HEK293 (cell line): ENCODE results near the gene AKIRIN2.

Experiments
- CTCF ChIA-PET: fragments of 350-600 bp; formaldehyde crosslinking; extraction: SDS; loops from one replicate; lab custom pipeline; 2021; ENCODE audit warnings: antibody characterized with exemption; lab: Yijun Ruan, JAX
- POLR2A ChIA-PET: fragments of 300-600 bp; formaldehyde crosslinking; extraction: SDS; loops from one replicate; lab custom pipeline; 2020; ENCODE audit warnings: antibody characterized with exemption, inconsistent platforms; lab: Yijun Ruan, JAX
- H3K27ac ChIP-seq: fragments of 200-500 bp; sonication (Bioruptor generic); 2 replicates; pipeline ENCODE4 v1.5.1; 2014; ENCODE audit warnings: low read depth, low read length, control low read depth, inconsistent platforms; ENCODE audit errors: extremely low read depth
- H3K36me3 ChIP-seq, 2 experiments: fragments of 200-500 bp in 1 of 2; sonication (Bioruptor generic) in 1 of 2; 1 replicate in 1 of 2; 2 replicates in 1 of 2; pipeline ENCODE4 v1.5.1; 2014 to 2017; ENCODE audit warnings: inconsistent platforms in 2 of 2, low read length in 2 of 2; ENCODE audit not compliant: control insufficient read depth in 2 of 2, insufficient read depth in 1 of 2
- H3K4me1 ChIP-seq: fragments of 200-500 bp; sonication (Bioruptor generic); 2 replicates; pipeline ENCODE4 v1.5.1; 2014; ENCODE audit warnings: mild to moderate bottlenecking, low read length, inconsistent platforms; ENCODE audit not compliant: control insufficient read depth, insufficient read depth
- H3K4me3 ChIP-seq: 2 replicates; pipeline ENCODE4 v1.5.1; 2011; ENCODE audit warnings: low read depth, mild to moderate bottlenecking, control low read depth, low read length, moderate library complexity
- H3K9me3 ChIP-seq: fragments of 200-500 bp; sonication (Bioruptor generic); 2 replicates; pipeline ENCODE4 v1.5.1; 2014; ENCODE audit warnings: low read depth, low read length, inconsistent platforms; ENCODE audit not compliant: control insufficient read depth, insufficient read depth
- BCL11B ChIP-seq: fragments of 450-650 bp; formaldehyde crosslinking; IDR thresholded peaks from 2 replicates; pipeline ENCODE4 v1.5.1; 2016; ENCODE audit warnings: low read depth, missing biosample characterization, missing genetic modification characterization
- GFI1B ChIP-seq: fragments of 450-650 bp; formaldehyde crosslinking; IDR thresholded peaks from 2 replicates; pipeline ENCODE4 v1.5.1; 2016; ENCODE audit warnings: missing biosample characterization, missing genetic modification characterization
- GLI2 ChIP-seq: fragments of 450-650 bp; formaldehyde crosslinking; IDR thresholded peaks from 2 replicates; pipeline ENCODE4; 2017; ENCODE audit warnings: missing biosample characterization, missing genetic modification characterization, low read depth, borderline replicate concordance
- SALL2 ChIP-seq: fragments of 450-650 bp; formaldehyde crosslinking; IDR thresholded peaks from 2 replicates; pipeline ENCODE4 v1.5.0; 2017; ENCODE audit warnings: missing biosample characterization, mild to moderate bottlenecking, missing genetic modification characterization, borderline replicate concordance
- SP3 ChIP-seq: fragments of 450-650 bp; formaldehyde crosslinking; IDR thresholded peaks from 2 replicates; pipeline ENCODE4 v1.5.1; 2016; ENCODE audit warnings: missing biosample characterization, missing genetic modification characterization
- ZBTB26 ChIP-seq: fragments of 450-650 bp; formaldehyde crosslinking; optimal IDR thresholded peaks from 2 replicates; pipeline ENCODE3; 2016; ENCODE audit warnings: missing biosample characterization, mild to moderate bottlenecking, missing genetic modification characterization
- ZEB2 ChIP-seq: fragments of 450-650 bp; formaldehyde crosslinking; IDR thresholded peaks from 2 replicates; pipeline ENCODE4 v1.5.1; 2016; ENCODE audit warnings: missing biosample characterization, missing genetic modification characterization
- ZFP3 ChIP-seq: fragments of 450-650 bp; formaldehyde crosslinking; IDR thresholded peaks from 2 replicates; pipeline ENCODE4 v1.5.1; 2016; ENCODE audit warnings: low read depth, missing biosample characterization, missing genetic modification characterization
- ZFP41 ChIP-seq: fragments of 450-650 bp; formaldehyde crosslinking; IDR thresholded peaks from 2 replicates; pipeline ENCODE4 v1.5.1; 2016; ENCODE audit warnings: missing biosample characterization, missing genetic modification characterization, borderline replicate concordance
- ZIC2 ChIP-seq: fragments of 450-650 bp; formaldehyde crosslinking; IDR thresholded peaks from 2 replicates; pipeline ENCODE4 v1.5.1; 2016; ENCODE audit warnings: missing biosample characterization, missing genetic modification characterization
- ZNF16 ChIP-seq: fragments of 450-650 bp; formaldehyde crosslinking; IDR thresholded peaks from 2 replicates; pipeline ENCODE4 v1.5.1; 2016; ENCODE audit warnings: low read depth, missing biosample characterization, missing genetic modification characterization
- ZNF19 ChIP-seq: fragments of 450-650 bp; formaldehyde crosslinking; IDR thresholded peaks from 2 replicates; pipeline ENCODE4; 2016; ENCODE audit warnings: missing biosample characterization, missing genetic modification characterization, low read depth
- ZNF24 ChIP-seq: fragments of 450-650 bp; formaldehyde crosslinking; IDR thresholded peaks from 2 replicates; pipeline ENCODE4 v1.5.1; 2016; ENCODE audit warnings: missing biosample characterization, missing genetic modification characterization
- ZNF248 ChIP-seq: fragments of 450-650 bp; formaldehyde crosslinking; IDR thresholded peaks from 2 replicates; pipeline ENCODE4 v1.5.1; 2017; ENCODE audit warnings: missing biosample characterization, missing genetic modification characterization
- ZNF266 ChIP-seq: fragments of 450-650 bp; formaldehyde crosslinking; IDR thresholded peaks from 2 replicates; pipeline ENCODE4 v1.5.1; 2016; ENCODE audit warnings: missing biosample characterization, missing genetic modification characterization, low read depth
- ZNF311 ChIP-seq: fragments of 450-650 bp; formaldehyde crosslinking; IDR thresholded peaks from 2 replicates; pipeline ENCODE4 v1.5.1; 2017; ENCODE audit warnings: missing biosample characterization, missing genetic modification characterization, borderline replicate concordance
- ZNF335 ChIP-seq: fragments of 450-650 bp; formaldehyde crosslinking; conservative IDR thresholded peaks from 2 replicates; pipeline ENCODE4 v1.5.1; 2016; ENCODE audit warnings: missing biosample characterization, missing genetic modification characterization
- ZNF366 ChIP-seq: fragments of 450-650 bp; formaldehyde crosslinking; conservative IDR thresholded peaks from 2 replicates; pipeline ENCODE4 v1.5.1; 2016; ENCODE audit warnings: missing biosample characterization, missing genetic modification characterization
- ZNF37A ChIP-seq: fragments of 450-650 bp; IDR thresholded peaks from 2 replicates; pipeline ENCODE4 v1.5.1; 2018; ENCODE audit warnings: missing biosample characterization, missing genetic modification characterization
- ZNF514 ChIP-seq: fragments of 450-650 bp; formaldehyde crosslinking; IDR thresholded peaks from 2 replicates; pipeline ENCODE4 v1.5.1; 2016; ENCODE audit warnings: missing biosample characterization, missing genetic modification characterization
- ZNF585B ChIP-seq: fragments of 450-650 bp; formaldehyde crosslinking; IDR thresholded peaks from 2 replicates; pipeline ENCODE4 v1.5.1; 2016; ENCODE audit warnings: missing biosample characterization, missing genetic modification characterization
- ZNF626 ChIP-seq: fragments of 450-650 bp; sonication (Bioruptor Pico); formaldehyde crosslinking; IDR thresholded peaks from 2 replicates; pipeline ENCODE4 v1.5.1; 2018; ENCODE audit warnings: missing biosample characterization, missing genetic modification characterization, inconsistent platforms
- ZNF660 ChIP-seq: fragments of 450-650 bp; IDR thresholded peaks from 2 replicates; pipeline ENCODE4 v1.5.1; 2018; ENCODE audit warnings: missing biosample characterization, mild to moderate bottlenecking, missing genetic modification characterization
- ZNF701 ChIP-seq: fragments of 450-650 bp; formaldehyde crosslinking; IDR thresholded peaks from 2 replicates; pipeline ENCODE4 v1.5.1; 2016; ENCODE audit warnings: missing biosample characterization, missing genetic modification characterization
- ZNF791 ChIP-seq: fragments of 450-650 bp; formaldehyde crosslinking; IDR thresholded peaks from 2 replicates; pipeline ENCODE4 v1.5.1; 2016; ENCODE audit warnings: missing biosample characterization, missing genetic modification characterization
- ZNF837 ChIP-seq: fragments of 450-650 bp; formaldehyde crosslinking; IDR thresholded peaks from 2 replicates; pipeline ENCODE4 v1.5.1; 2016; ENCODE audit warnings: missing biosample characterization, missing genetic modification characterization
- ZSCAN16 ChIP-seq: fragments of 450-650 bp; formaldehyde crosslinking; IDR thresholded peaks from 2 replicates; pipeline ENCODE4 v1.5.1; 2016; ENCODE audit warnings: missing biosample characterization, missing genetic modification characterization
- ZSCAN4 ChIP-seq: fragments of 450-650 bp; formaldehyde crosslinking; IDR thresholded peaks from 2 replicates; pipeline ENCODE4 v1.5.1; 2017; ENCODE audit warnings: missing biosample characterization, missing genetic modification characterization

The AKIRIN2 gene

DNA sequence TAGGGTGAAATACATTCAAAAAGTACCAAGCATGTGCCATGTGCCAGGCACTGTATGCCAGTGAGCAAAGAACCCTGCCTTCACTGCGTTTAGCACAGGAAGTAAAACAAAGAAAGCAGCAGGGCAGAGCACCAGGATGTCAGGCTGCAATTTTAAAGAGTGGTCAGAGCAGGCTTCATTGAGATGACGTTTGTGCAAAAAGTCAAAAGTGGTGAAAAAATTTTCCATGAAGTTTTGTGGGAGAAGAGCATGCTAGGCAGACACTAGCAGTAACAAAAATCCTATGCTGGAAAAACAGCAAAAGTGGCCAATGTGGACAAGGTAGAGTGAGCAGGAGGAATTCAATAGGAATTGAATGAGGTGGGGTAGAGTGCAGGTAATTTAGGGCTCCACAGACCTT is 31.3 kb downstream of the AKIRIN2 start (continued):
- TF ChIP-seq ZNF19 (tag by site-specific recombination) (no peak), ZNF585B (tag by site-specific recombination) (no peak), ZBTB26 (tag by site-specific recombination) (no peak), BCL11B (no peak), SP3 (tag by site-specific recombination) (no peak)

DNA sequence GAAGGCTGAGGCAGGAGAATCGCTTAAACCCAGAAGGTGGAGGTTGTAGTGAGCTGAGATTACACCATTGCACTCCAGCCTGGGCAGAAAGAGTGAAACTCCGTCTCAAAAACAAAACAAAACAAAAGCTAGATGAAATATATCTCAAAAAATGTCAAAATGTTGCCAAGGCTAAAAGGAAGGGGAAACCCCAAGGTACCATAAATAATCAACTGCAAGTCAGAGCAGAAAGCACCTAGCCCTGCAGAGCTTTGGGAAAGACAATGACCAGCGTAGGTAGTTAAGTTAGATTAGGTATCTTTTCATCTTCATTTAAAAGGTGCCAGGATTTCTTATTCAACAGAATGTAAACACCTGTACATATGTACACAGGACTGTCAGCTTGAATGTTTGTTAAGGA is 33.0 kb downstream of the AKIRIN2 start:
- Histone ChIP-seq H3K9me3 (no peaks in the 10 kb centered on the region), H3K4me3 (no peak overlapping the region), H3K27ac (no peak overlapping the region), H3K4me1 (no peaks in the 10 kb centered on the region), H3K36me3 (peaks cover 25 to 82% of the 10 kb centered on the region in 2 experiments; a peak in 2 of 3 replicates)
- POLR2A ChIA-PET: interaction anchor here (1.3 kb wide), 1 partner anchor 33 kb away, joined by 3 read pairs; the partner anchor contains the start of gene AKIRIN2
- CTCF ChIA-PET: no interaction called here
- TF ChIP-seq GLI2 (tag by site-specific recombination): no peak
- no peak for TF ChIP-seq ZNF660
- no peak for TF ChIP-seq ZNF626 (tag by site-specific recombination)
- no peak for TF ChIP-seq ZNF514 (tag by site-specific recombination)
- no peak for TF ChIP-seq ZNF248 (tag by site-specific recombination)

DNA sequence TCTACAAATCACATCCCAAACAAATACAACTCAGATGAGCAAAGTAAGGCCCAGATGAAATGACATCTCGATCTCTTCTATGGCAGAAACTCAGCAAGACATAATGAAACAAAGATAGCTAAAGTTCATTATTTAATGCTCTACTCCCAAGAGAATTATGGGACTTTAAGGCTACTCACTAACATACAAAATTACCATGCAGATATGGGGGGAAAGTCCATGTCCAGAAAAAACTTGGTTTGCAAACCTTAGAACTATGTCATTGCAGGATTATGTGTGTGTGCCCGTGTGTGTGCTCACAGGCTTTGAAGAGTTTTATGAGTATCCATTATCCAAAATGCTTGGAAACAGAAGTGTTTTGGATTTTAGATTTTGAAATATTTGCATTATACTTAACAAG is 34.0 kb downstream of the AKIRIN2 start:
- peaks cover 16 to 78% of the 10 kb centered on the region in 2 experiments; a peak in 2 of 3 replicates for H3K36me3 ChIP-seq
- no peak for TF ChIP-seq ZNF37A (tag by site-specific recombination)
- TF ChIP-seq ZSCAN4 (tag by site-specific recombination): no peak
- no peak for TF ChIP-seq ZNF791
- TF ChIP-seq ZEB2 (tag by site-specific recombination): no peak
- TF ChIP-seq ZFP41 (tag by site-specific recombination): no peak
- no peak for TF ChIP-seq ZNF311 (tag by site-specific recombination)
- no peak for TF ChIP-seq ZNF16
- TF ChIP-seq SALL2 (tag by site-specific recombination): no peak
- no peak for TF ChIP-seq ZNF335 (tag by site-specific recombination)
- TF ChIP-seq ZIC2 (tag by site-specific recombination): no peak
- TF ChIP-seq ZNF19 (tag by site-specific recombination): no peak
- no peak for TF ChIP-seq BCL11B
- TF ChIP-seq ZNF837 (tag by site-specific recombination): no peak
- TF ChIP-seq GFI1B (tag by site-specific recombination): no peak
- TF ChIP-seq ZSCAN16 (tag by site-specific recombination): no peak
- no peak for TF ChIP-seq ZNF366 (tag by site-specific recombination)
- TF ChIP-seq ZNF24 (tag by site-specific recombination): no peak
- no peak for TF ChIP-seq ZNF701
- TF ChIP-seq ZFP3 (tag by site-specific recombination): no peak
- no peak for TF ChIP-seq ZNF266 (tag by site-specific recombination)
- ChIA-PET CTCF (interaction anchor here (0.6 kb wide), 1 partner anchor 346 kb away, joined by 5 read pairs; no protein-coding TSS in a partner anchor), POLR2A (interaction anchor here (1.3 kb wide), 1 partner anchor 34 kb away, joined by 3 read pairs; the partner anchor contains the start of gene AKIRIN2)
- H3K4me3 ChIP-seq: no peak overlapping the region
- H3K9me3 ChIP-seq: no peaks in the 10 kb centered on the region
- H3K27ac ChIP-seq: no peak overlapping the region
- H3K4me1 ChIP-seq: no peaks in the 10 kb centered on the region
